IPS-15b (cell line): ENCODE results near the gene COMMD10.

Experiments used
- H3K27me3 ChIP-seq: one replicate; pipeline ENCODE4 v1.6.1; 2013; ENCODE audit warnings: low read length; ENCODE audit not compliant: control insufficient read depth, insufficient read depth
- H3K36me3 ChIP-seq: one replicate; pipeline ENCODE4 v1.6.1; 2013; ENCODE audit warnings: low read length; ENCODE audit not compliant: control insufficient read depth, insufficient read depth
- H3K4me1 ChIP-seq: one replicate; pipeline ENCODE4 v1.6.1; 2013; ENCODE audit warnings: mild to moderate bottlenecking, low read length; ENCODE audit not compliant: control insufficient read depth, insufficient read depth
- H3K4me3 ChIP-seq: one replicate; pipeline ENCODE4 v1.5.1; 2013; ENCODE audit warnings: low read depth, low read length
- H3K9ac ChIP-seq: one replicate; pipeline ENCODE4 v1.6.1; 2013; ENCODE audit warnings: low read depth, mild to moderate bottlenecking, low read length
- H3K9me3 ChIP-seq: one replicate; pipeline ENCODE4 v1.6.1; 2013; ENCODE audit warnings: mild to moderate bottlenecking, low read length; ENCODE audit not compliant: control insufficient read depth, insufficient read depth

COMMD10 gene

GRCh38 chr5:116320486-116320885 is 235.7 kb downstream of the COMMD10 start:
- Histone ChIP-seq H3K9ac (no peak overlapping the region), H3K4me1 (no peaks in the 10 kb centered on the region), H3K36me3 (no peaks in the 10 kb centered on the region), H3K4me3 (no peak overlapping the region), H3K27me3 (no peaks in the 10 kb centered on the region), H3K9me3 (no peaks in the 10 kb centered on the region)

DNA sequence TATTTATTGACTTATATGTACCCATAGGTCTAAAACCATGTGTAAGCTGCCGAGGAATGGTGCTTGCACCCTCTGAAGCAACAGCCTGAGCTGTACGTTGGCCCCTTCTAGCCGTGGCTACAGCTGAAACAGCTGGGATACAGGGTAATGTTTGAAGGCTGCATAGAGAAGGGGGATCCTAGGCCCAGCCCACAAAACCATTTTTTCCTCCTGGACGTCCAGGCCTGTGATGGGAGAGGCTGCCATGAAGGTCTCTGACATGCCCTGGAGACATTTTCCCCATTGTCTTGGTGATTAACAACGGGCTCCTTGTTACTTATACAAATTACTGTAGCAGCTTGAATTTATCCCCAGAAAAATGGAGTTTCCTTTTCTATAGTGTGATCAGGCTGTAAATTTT is 244.7 kb downstream of the COMMD10 start:
- no peak overlapping the region for H3K4me3 ChIP-seq
- H3K36me3 ChIP-seq: no peaks in the 10 kb centered on the region
- H3K9me3 ChIP-seq: peaks cover 7% of the 10 kb centered on the region
- no peaks in the 10 kb centered on the region for H3K4me1 ChIP-seq
- H3K9ac ChIP-seq: no peak overlapping the region
- H3K27me3 ChIP-seq: no peaks in the 10 kb centered on the region

GRCh38 chr5:116340799-116341198 is 256.0 kb downstream of the COMMD10 start:
- H3K36me3 ChIP-seq: no peaks in the 10 kb centered on the region
- H3K27me3 ChIP-seq: no peaks in the 10 kb centered on the region
- H3K4me1 ChIP-seq: peaks cover 4% of the 10 kb centered on the region
- no peaks in the 10 kb centered on the region for H3K9me3 ChIP-seq
- H3K9ac ChIP-seq: no peak overlapping the region
- no peak overlapping the region for H3K4me3 ChIP-seq
